Activated CD4-positive, alpha-beta T cell treated with anti-CD3 and anti-CD28 coated beads for 24 hours (primary cell): Measurements from ENCODE around the gene ACIN1.

Experiments
- DNase-seq, 2 donors: peaks; one replicate each; pipeline ENCODE4 v3.0.0-alpha.2; 2020; ENCODE audit warnings: low read depth in 2 of 2

Gene ACIN1

DNA sequence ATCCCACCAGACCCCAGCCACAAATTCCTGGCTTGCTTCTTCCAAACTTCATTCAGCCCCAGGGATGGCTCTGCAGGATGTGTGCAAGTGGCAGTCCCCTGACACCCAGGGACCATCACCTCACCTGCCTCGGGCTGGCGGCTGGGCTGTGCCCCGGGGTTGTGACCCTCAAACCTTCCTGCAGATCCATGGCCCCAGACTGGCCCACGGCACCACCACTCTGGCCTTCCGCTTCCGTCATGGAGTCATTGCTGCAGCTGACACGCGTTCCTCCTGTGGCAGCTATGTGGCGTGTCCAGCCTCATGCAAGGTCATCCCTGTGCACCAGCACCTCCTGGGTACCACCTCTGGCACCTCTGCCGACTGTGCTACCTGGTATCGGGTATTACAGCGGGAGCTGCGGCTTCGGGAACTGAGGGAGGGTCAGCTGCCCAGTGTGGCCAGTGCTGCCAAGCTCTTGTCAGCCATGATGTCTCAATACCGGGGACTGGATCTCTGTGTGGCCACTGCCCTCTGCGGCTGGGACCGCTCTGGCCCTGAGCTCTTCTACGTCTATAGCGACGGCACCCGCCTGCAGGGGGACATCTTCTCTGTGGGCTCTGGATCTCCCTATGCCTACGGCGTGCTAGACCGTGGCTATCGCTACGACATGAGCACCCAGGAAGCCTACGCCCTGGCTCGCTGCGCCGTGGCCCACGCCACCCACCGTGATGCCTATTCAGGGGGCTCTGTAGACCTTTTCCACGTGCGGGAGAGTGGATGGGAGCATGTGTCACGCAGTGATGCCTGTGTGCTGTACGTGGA, 52.6 kb downstream of the ACIN1 start, which contains the start of gene PSMB11:
PSMB11 (plus strand) TSS at position 51 of the 804 bp plus-strand sequence; CDS start at position 65, 14 bp downstream.
- no peak for DNase-seq

DNA sequence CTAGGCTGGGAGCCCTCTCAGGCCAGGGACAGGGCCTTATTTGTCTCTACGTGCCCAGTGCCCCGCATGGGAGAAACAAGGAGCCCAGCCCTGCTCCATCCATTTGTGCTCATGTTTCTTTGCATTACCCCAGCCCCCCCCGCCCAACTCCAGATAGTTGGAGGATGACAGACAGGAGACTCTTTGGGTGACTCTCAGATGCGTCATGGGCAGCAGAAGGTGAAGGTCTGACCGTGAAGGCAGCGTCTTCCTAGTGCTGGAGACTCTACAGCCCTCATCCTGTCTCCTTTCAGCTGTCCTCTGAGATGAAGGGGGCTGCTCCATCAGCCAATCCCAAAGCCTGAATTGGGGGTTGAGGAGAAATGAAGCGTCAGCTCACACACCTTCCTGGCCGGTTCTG, 53.2 kb downstream of the ACIN1 start:
- DNase-seq, result no peak

DNA sequence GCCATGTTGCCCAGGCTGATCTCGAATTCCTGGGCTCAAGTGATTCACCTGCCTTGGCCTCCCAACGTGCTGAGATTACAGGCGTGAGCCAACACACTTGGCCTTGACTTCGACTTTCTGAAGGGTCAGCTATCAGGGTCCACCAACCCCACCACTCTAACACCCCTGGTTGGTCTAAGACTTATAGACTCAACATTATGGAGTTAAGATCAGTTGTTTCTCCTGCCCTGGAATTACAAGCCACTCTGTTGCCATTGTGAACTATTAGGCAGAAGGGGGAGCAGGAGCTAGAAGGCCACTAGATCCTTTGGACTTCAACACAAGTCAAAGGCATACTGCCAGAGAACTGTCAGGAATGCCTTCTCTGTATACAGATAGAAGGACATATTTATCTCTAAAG, 54.8 kb downstream of the ACIN1 start:
- no peak for DNase-seq

DNA sequence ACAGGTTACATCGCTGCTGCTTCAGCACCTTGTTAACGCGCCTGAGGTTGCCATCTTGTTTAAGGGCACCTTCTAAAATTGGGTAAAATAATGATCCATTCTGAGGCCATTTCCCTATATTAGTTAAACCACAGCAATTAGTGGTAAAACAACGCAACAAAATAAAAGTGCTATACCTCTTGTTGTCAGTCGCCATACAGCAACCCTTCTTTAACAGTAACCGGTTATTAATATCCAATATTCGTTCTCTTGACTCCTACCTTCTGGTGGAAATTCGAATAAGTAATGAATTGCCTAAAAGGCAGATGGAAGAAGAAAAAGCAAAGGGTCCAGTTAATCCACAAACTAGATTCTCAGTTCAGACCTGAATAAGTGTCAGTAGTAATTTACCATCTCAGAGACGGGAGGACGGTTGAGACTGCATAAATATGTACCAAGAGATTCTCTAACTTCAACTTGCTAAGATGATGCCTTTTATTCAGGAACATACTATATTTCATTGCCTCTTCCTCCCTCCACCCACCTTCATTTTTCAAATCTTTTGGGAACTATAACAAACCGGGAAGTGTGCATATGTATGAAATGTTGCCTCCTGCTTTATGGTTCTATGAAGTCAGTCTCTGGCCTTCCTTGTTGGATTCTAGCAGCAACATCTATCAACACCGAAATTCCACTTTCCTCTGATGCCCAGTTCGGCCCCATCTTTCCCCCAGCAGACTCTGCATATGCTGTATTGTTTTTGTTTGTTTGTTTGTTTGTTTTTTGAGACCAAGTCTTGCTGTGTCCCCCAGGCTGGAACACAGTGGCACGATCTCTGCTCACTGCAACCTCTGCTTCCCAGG, 59.4 kb downstream of the ACIN1 start:
- no peak for DNase-seq

DNA sequence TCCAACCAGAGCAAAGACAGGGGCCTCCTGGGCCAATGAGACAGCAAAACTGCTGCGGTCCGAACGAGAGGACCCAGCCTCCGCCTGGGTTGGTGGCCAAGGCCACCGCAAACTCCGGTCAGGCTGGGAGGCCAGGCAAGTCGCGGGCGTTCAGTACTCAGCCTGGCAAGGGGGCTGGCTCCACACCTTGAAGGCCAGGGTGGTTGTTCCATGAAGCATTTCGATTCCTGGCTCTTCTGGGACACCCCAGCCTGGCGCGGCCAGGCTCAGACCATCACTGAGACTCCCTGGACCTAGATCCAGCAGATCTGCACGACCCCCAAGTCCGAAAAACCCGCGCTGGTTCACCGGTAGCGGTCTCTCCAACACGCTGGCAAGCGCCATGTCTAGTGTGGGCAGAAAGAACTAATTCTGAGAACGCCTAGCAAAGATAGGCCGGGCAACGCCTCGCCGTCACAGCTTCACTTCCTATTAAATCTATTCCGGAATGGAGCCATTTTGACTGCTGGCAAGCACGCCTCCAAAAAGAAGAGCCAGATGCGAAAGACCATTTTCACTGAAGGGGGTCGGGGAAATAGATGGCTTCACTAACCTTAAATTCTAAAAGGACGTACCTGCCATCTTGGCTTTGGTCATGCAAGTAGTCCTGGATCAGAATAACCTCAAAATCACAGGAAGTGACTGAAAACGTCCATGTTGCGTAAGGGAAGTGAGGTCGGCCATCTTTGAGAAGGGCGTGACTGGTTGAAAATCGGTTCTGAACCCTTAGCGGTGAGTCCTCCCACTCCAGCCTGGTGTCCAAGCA, 60.2 kb downstream of the ACIN1 start, which contains the start of gene PSMB5:
PSMB5 (minus strand) TSS at position 403 of the 805 bp plus-strand sequence; CDS start at position 384, 19 bp downstream.
- DNase-seq, result peak; percentile 72 to 75

DNA sequence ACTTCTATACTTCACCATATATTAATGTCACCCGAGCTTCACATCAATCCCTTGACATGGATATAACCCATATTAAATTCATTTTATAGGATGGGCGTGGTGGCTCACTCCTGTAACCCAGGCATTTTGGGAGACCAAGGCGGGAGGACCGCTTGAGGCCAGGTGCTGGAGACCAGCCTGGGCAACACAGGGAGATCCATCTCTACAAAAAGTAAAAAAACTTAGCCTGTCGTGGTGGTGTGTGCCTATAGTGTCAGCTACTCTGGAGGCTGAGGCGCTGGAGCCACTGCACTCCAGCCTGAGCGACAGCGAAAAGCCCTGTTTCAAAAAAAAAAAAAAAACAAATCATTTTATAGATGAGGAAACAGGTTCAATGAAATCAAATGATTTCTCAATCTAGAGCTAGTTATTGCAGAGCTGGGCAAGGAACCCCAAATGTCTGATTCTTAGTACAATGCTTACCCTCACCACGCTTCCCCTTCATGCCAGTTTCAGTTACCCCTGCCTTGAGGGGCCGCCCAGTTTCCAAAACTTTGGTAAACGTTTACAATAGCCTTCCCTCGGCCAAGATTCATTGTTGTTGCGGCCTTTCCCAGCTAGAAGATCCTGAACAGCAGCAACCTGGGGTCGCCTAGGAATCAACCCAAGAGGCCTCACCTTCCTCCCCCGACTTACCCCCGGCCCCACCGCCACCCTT, 61.0 kb downstream of the ACIN1 start:
- DNase-seq, result no peak

DNA sequence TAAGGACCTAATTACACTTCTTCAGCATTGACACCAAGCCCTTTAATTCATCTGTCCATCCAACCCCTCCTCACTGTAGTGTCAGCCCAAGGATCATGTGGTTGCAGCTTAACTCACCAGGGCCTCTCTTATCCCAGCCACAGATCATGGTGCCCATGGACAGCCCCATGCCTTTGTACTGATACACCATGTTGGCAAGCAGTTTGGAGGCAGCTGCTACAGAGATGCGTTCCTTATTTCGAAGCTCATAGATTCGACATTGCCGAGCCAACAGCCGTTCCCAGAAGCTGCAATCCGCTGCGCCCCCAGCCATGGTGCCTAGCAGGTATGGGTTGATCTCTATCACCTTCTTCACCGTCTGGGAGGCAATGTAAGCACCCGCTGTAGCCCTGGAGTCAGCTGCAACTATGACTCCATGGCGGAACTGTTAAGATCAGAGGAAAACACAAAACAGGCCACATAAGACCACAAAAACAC, 61.6 kb downstream of the ACIN1 start:
- no peak for DNase-seq

DNA sequence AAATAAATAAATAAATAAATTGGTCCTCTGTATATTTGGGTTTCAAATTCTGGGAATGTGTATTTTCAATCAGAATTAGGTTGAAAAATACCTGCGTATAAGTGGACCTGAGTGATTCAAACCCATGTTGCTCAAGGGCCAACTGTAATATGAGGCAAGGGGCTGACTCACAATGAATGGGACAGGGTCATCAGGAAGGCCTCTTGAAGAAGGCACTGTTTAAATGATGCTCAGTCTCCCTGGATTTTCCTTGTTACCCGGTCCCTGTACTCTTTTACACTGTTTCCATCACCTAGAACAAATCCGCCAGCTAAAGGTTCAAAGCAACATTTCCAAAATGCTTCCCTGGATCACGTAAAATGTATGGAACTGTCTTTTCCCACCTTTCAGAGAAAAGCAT, 64.0 kb downstream of the ACIN1 start:
- DNase-seq, result no peak

DNA sequence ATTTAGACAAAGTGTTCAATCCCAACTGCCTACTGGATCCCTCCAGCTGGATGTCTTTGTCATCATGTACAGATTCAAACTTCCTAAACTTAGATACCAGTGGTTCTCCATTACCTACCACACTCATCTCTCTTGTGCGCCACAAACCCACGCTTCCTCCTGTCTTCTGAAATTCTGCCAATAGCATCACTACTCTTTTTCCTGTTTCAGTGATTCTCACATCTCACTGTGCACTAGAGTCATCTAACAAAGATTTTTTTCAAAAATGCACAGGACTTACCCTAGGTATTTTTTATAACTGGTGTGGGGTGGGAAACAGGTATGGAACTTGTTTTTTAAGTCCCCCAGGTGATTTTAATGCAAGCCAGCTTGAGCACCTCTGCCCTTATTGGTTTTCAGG, 66.1 kb downstream of the ACIN1 start:
- DNase-seq, result no peak

DNA sequence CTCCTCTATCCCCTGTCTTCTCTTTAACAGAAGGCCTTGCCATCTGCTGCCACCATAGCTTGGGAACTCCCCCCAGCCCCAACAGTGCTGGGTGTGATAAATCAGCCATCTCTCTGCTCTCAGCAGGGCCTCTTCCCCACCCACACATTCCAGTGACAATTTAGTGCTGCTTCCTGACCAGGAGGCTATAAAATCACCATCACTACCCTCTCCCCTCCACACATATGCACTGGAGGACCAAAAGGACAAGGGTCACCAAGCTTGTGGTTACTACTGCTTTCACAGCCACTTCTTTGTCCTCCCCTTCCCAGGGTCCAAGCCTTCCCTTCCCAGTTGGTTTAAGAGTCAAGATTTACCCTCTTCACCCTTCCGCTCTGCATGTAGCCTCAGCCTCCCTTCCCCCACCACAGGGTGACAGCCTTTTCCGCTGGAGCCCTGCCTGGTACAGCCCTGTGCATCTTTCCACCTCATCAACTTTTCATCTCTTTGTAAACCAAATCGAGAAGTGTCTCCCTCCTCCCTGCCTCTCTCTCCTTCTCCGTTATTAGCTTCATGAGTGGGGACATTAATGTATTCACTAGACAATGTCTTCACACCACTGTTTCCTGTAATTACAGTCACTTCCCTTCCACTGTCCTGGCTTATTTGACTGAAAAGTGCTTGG, 69.7 kb downstream of the ACIN1 start:
- no peak for DNase-seq

DNA sequence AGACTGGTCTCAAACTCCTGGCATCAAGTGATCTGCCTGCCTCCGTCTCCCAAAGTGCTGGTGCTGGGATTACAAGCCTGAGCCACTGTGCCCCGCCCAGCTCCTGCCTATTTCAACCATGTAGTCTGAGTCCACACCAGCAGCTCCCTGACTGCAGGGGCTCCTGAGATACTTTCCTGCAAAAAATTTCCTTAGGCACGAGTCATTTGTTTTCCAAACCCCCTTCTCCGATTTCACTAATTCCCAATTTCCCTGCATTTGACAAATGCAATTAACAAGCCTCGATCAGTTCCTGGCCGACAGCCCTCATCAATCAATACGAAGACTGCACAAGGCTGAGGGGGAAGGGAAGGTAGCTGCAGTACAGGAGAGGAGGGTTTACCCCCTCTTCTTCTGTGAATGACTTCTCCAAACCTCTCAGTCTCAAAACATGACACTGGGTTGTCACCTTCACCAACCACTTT, 70.3 kb downstream of the ACIN1 start:
- no peak for DNase-seq

DNA sequence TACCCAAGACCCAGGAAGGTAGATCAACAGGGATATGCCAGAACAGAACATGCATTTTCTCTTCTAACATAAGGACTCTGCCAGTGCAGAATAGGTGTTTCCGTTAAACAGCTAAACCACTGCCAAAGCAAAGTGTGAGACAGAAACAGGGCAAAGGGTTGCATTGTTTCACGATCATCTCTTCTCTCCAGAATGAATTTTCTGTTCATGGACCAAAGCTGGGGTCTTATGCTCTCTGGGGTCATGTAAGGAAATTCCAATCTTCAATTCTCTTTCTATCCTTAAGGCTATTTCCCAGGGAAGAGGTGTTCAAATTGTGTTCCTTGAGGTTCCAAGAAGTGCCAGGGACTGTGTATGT, 71.2 kb downstream of the ACIN1 start:
- no peak for DNase-seq

DNA sequence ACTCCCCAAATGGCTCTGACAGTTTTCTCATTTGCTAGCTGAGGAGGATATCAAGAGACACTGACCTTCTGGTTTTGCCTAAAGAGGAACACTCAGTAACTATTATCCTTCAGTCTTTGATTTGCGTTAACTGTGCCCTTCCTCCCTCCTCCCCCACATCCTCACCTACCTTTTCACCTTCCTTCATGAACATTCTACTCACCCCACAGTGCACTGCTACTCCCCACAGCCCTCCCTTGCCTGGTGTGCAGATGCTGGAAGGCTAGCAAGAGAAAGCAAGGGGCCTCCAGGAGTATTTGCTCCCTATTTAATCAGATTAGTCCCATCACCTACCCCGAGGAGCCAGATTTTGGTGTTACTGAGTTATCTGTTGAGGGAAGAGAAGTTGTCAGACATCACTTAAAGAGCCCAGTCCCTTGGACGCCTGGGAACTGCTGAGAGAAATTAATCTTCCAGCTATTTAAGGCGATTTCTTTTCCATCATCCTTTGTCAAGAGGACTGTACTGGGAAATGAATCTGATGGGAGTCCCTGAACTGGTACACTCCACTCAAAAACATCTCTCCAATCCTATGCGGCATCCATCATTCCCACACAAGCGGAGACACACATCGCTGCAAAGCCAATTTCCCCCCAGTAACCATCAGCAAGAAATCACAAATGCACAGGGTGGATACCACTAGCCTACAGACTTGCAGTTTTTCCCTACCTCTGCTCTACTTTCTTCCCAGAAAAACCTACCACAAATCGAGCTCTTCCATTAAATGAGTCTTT, 71.7 kb downstream of the ACIN1 start:
- no peak for DNase-seq

DNA sequence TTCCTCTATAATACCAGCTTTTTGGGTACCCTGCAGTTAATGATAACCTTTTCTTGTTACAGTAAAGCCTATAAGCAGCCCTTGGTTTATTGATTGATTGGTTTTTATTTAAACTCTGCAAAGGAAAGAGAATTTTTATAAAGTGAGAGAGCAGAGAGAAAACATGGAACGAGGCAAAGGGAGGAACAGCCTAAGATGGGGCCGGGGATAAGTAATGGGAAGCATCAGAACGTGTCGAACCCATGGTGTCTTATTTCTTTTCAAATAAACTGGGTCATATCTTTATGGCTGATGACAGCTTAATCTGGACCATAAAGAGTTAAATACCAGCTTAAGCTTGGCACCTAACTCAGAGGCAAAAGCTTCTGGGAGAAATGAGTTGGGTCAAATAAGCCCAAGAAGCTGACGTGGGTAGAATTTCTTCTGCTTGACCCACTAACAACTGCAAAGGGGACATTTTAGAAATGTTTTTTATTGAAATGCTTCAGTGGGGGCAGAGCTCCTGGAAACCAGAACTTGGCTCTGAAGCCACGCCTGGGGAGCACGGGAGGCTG, 73.0 kb downstream of the ACIN1 start:
- DNase-seq, result no peak

DNA sequence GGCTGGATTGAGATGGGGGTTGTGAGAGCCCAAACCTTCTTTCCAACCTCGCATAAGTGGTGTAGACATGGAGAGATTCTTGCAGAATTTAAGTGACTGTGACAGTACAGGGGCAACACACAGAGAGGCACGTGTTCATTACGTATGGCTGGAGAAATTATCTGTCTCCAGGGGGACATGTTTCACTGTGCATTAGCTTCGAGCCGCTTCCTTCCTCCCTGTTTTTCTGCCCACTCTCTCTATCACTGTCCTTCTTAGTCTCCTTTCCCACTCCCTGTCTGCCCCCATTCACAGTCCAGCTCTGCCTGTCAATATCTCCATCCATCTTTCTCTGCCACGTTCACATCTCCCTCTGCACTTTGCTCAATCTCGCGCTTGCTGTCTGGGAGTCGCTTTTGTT, 73.5 kb downstream of the ACIN1 start:
- no peak for DNase-seq

DNA sequence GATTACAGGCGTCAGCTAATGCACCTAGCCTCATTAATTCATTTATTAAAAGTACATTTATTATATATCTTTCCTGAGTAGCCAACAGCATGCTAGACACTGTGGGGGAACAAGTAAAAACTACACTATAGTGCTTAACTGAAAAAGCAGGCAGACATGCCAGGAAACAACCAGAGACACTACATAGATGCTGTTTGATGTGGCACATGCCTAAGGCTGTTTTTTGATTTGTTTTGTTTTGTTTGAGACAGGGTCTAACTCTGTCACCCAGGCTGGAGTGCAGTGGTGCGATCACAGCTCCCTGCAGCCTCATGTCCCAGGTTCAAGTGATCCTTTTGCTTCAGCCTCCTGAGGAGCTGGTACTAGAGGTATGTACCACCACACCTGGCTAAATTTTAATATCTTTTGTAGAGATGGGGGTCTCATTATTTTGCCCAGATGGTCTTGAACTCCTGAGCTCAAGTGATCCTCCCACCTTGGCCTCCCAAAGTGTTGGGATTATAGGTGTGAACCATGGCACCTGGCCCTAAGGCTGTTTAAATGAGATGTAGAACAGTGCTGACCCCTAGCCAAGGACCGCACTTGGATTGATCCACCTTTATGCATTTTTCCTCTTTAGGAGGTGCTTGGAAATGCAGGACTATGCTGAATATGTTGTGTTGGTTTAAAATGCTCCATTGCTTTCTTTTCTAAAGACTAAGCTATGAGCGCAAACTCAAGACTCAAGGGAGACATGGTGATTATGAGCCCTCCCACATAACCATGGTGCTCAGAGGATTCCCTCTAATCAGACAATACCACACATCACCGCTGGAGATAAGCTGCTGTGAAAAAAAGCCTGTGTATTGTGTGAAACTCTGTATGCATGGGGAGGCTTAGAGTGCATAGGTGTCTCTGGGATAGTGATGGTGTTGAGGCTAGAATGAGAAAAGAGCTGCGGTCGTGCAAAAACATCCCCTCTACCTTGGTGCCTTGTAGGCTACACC, 74.5 kb downstream of the ACIN1 start:
- no peak for DNase-seq

DNA sequence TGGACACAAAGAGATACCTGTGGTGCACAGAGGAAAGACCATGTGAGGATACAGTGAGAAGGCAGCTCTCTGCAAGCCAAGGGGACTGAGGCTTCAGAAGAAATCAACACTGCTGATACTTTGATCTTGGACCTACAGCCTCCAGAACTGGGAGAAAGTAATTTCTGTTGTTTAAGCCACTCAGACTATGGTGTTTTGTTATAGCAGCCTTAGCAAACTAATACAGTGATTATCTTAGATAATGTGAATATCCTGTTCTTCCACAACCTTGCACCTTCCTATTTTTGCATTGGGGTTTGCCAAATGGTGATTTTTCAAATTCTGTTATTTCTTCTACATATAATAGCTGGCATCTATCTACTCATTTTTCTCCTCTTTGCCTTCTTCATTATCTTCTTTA, 76.8 kb downstream of the ACIN1 start:
- DNase-seq, result no peak

DNA sequence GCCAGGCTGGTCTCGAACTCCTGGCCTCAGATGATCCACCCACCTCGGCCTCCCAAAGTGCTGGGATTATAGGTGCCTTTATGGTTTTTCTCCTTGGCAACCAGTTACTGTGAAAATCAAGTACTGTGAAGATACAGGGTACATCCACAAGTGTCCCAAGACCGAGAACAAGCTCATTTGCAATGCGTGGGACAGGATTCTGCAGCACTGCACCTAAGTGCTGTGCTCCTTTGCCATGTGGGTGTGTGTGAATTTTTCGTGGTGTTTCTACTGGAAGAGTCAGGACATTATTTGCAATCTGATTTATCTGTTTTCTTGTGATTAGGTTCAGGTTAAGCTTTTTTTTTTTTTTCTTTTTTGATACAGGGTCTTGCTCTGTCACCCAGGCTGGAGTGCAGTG, 77.8 kb downstream of the ACIN1 start:
- no peak for DNase-seq
